Peyer's patch (tissue), 4 donors: ENCODE data around the gene PTPRM.

Experiments
- CTCF ChIP-seq, 6 experiments: fragments of 450-650 bp in 4 of 6; fragments of 200-600 bp in 2 of 6; sonication (generic) in 1 of 6; IDR thresholded peaks; one replicate each; pipeline ENCODE4 v1.5.1; 2017 to 2019; ENCODE audit warnings: antibody characterized with exemption in 6 of 6, mild to moderate bottlenecking in 3 of 6, moderate library complexity in 1 of 6
- POLR2A ChIP-seq, 2 donors: fragments of 450-650 bp; IDR thresholded peaks; one replicate each; pipeline ENCODE4 v1.5.1; 2017; ENCODE audit warnings: antibody characterized with exemption in 2 of 2, mild to moderate bottlenecking in 2 of 2, moderate library complexity in 2 of 2

GRCh38 chr18:8366656-8367055 is 799.5 kb downstream of the PTPRM start:
- TF ChIP-seq CTCF (IDR thresholded peaks at IDR 0.05) (no peak), POLR2A (IDR thresholded peaks at IDR 0.05) (no peak)
